Measurements from ENCODE around the gene SCN1A.

DNA sequence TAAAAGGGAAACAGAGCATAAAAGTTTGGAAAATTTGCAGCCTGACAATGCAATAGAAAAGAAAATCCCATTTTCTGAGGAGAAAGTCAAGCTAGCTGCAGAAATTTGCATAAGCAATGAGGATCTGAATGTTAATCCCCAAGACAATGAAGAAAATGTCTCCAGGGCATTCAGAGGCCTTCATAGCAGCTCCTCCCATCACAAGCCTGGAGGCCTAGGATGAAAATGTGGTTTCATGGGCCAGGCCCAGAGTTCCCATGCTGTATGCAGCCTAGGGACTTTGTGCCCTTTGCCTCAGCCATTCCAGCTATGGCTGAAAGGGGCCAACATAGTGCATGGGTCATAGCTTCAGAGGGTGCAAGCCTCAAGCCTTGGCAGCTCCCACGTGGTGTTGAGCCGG, 10.3 kb upstream of the SCN1A start:
- TF ChIP-seq, protein P1, sequence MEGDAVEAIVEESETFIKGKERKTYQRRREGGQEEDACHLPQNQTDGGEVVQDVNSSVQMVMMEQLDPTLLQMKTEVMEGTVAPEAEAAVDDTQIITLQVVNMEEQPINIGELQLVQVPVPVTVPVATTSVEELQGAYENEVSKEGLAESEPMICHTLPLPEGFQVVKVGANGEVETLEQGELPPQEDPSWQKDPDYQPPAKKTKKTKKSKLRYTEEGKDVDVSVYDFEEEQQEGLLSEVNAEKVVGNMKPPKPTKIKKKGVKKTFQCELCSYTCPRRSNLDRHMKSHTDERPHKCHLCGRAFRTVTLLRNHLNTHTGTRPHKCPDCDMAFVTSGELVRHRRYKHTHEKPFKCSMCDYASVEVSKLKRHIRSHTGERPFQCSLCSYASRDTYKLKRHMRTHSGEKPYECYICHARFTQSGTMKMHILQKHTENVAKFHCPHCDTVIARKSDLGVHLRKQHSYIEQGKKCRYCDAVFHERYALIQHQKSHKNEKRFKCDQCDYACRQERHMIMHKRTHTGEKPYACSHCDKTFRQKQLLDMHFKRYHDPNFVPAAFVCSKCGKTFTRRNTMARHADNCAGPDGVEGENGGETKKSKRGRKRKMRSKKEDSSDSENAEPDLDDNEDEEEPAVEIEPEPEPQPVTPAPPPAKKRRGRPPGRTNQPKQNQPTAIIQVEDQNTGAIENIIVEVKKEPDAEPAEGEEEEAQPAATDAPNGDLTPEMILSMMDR (IDR thresholded peaks at IDR 0.05): no peak
- TF ChIP-seq EP300 (IDR thresholded peaks at IDR 0.05) (no peak), POLR2A (IDR thresholded peaks at IDR 0.05) (no peak)

All from tibial nerve (tissue), 4 donors.